WERI-Rb-1 (cell line): ENCODE measurements around the gene PUS7.
"Not testable (repeated sequence)": the region's sequence is repeated elsewhere in the genome, so short reads cannot be mapped to it uniquely, and the experiment has no call there.

Experiments
- DNase-seq: peaks from one replicate; pipeline ENCODE4 v3.0.0-alpha.2; 2020
- H3K27ac ChIP-seq: fragments of 250-450 bp; sonication (Bioruptor Pico); 2 replicates; pipeline ENCODE4 v1.5.1; 2020; ENCODE audit warnings: mild to moderate bottlenecking, moderate library complexity
- H3K27me3 ChIP-seq: fragments of 250-450 bp; sonication (Bioruptor Pico); 2 replicates; pipeline ENCODE4 v1.5.1; 2021; ENCODE audit warnings: mild to moderate bottlenecking, low read depth, moderate library complexity; ENCODE audit not compliant: insufficient read depth, severe bottlenecking
- H3K36me3 ChIP-seq: fragments of 250-450 bp; sonication (Bioruptor Pico); 2 replicates; pipeline ENCODE4 v1.5.1; 2020; ENCODE audit warnings: mild to moderate bottlenecking, moderate library complexity
- H3K4me3 ChIP-seq: 2 replicates; pipeline ENCODE4 v1.5.1; 2011; ENCODE audit warnings: low read depth, mild to moderate bottlenecking, control low read depth, low read length
- H3K9me3 ChIP-seq: fragments of 250-450 bp; sonication (Bioruptor Pico); 2 replicates; pipeline ENCODE4 v1.5.1; 2021; ENCODE audit warnings: mild to moderate bottlenecking, moderate library complexity; ENCODE audit not compliant: severe bottlenecking
- CTCF ChIP-seq: IDR thresholded peaks from 2 replicates; pipeline ENCODE4 v1.5.1; 2011; ENCODE audit warnings: low read depth, mild to moderate bottlenecking, control low read depth, inconsistent platforms, low read length

The PUS7 gene

GRCh38 chr7:105448181-105448580 is 73.9 kb downstream of the PUS7 start:
- H3K27ac ChIP-seq, result no peak overlapping the region
- H3K36me3 ChIP-seq, result no peaks in the 10 kb centered on the region
- TF ChIP-seq CTCF, result no peak
- H3K27me3 ChIP-seq, result no peaks in the 10 kb centered on the region
- DNase-seq, result no peak
- no peak overlapping the region for H3K4me3 ChIP-seq
- H3K9me3 ChIP-seq, result no peaks in the 10 kb centered on the region

- TF ChIP-seq CTCF, result no peak
- H3K9me3 ChIP-seq, result no peaks in the 10 kb centered on the region
- no peak for DNase-seq
- H3K4me3 ChIP-seq, result no peak overlapping the region
- H3K36me3 ChIP-seq, result no peaks in the 10 kb centered on the region
- no peak overlapping the region for H3K27ac ChIP-seq
- H3K27me3 ChIP-seq, result no peaks in the 10 kb centered on the region
Measured at GRCh38 chr7:105444342-105444987, 77.6 kb downstream of the PUS7 start.

- not testable (repeated sequence) for H3K27ac ChIP-seq, H3K36me3 ChIP-seq, H3K27me3 ChIP-seq, H3K4me3 ChIP-seq, DNase-seq, H3K9me3 ChIP-seq
Measured at GRCh38 chr7:105442214-105442613, 79.9 kb downstream of the PUS7 start.

- no peak for DNase-seq
- Histone ChIP-seq H3K27me3 (no peaks in the 10 kb centered on the region), H3K27ac (no peak overlapping the region), H3K9me3 (no peaks in the 10 kb centered on the region), H3K4me3 (no peak overlapping the region), H3K36me3 (no peaks in the 10 kb centered on the region)
- no peak for TF ChIP-seq CTCF
Measured at GRCh38 chr7:105439174-105439893, 82.7 kb downstream of the PUS7 start.

GRCh38 chr7:105438847-105439173 is 83.3 kb downstream of the PUS7 start:
- DNase-seq, result no peak
- Histone ChIP-seq H3K27ac (no peak overlapping the region), H3K4me3 (no peak overlapping the region), H3K9me3 (no peaks in the 10 kb centered on the region), H3K36me3 (no peaks in the 10 kb centered on the region), H3K27me3 (no peaks in the 10 kb centered on the region)
- no peak for TF ChIP-seq CTCF

GRCh38 chr7:105438254-105438653 is 83.8 kb downstream of the PUS7 start:
- Histone ChIP-seq H3K4me3 (no peak overlapping the region), H3K27ac (no peak overlapping the region), H3K9me3 (no peaks in the 10 kb centered on the region), H3K27me3 (no peaks in the 10 kb centered on the region), H3K36me3 (no peaks in the 10 kb centered on the region)
- DNase-seq, result no peak
- no peak for TF ChIP-seq CTCF

- not testable (repeated sequence) for H3K27me3 ChIP-seq, H3K9me3 ChIP-seq, H3K36me3 ChIP-seq, DNase-seq, H3K27ac ChIP-seq, H3K4me3 ChIP-seq
Measured at GRCh38 chr7:105437356-105437755, 84.7 kb downstream of the PUS7 start.
